ENCODE data around the gene ITPK1.

DNA sequence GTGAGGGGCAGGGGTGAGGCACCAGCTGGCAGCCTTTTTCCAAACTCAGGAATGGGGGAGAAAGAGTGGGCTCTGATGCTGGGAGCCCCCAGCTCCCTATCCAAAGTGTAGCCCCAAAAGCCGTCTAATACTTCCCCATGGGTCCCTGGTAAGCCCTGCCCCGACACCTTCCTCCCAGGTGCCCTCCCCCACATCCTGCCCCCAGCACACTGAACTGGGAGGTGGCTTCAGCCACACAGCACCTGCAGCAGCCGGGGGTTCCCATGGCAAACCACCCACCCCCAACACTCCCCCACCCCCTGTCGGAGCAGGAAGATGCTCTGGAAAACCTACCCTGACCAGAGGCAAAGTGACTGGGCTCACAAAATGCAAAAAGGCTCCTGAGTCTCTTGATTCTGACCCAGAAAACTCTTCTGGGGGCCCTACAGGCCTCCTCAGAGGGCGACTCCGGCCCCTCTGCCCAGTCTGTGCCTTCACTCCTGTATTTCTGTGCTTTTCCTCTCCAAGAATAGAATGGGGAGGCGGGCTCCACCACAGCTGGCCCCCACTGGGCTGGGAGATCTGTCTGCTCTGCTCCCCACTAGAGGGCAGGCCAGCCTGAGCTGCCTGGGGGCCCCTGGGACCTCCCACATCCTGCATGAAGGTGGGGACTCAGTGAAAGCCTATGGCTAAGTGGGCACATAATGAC lies 81.6 kb downstream of the ITPK1 start:
- TF ChIP-seq, protein P1, sequence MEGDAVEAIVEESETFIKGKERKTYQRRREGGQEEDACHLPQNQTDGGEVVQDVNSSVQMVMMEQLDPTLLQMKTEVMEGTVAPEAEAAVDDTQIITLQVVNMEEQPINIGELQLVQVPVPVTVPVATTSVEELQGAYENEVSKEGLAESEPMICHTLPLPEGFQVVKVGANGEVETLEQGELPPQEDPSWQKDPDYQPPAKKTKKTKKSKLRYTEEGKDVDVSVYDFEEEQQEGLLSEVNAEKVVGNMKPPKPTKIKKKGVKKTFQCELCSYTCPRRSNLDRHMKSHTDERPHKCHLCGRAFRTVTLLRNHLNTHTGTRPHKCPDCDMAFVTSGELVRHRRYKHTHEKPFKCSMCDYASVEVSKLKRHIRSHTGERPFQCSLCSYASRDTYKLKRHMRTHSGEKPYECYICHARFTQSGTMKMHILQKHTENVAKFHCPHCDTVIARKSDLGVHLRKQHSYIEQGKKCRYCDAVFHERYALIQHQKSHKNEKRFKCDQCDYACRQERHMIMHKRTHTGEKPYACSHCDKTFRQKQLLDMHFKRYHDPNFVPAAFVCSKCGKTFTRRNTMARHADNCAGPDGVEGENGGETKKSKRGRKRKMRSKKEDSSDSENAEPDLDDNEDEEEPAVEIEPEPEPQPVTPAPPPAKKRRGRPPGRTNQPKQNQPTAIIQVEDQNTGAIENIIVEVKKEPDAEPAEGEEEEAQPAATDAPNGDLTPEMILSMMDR (conservative IDR thresholded peaks at IDR 0.05 in 1 of 2, IDR thresholded peaks at IDR 0.05 in 1 of 2; ENCODE audit: extremely low read depth in 1 of 2, insufficient read depth in 1 of 2, low read depth in 1 of 2, low read length in 2 of 2), result peak; percentile 38 to 48
- no peak for TF ChIP-seq EZH2 (IDR thresholded peaks at IDR 0.05; ENCODE audit: borderline replicate concordance, low read length)

Measured in mammary epithelial cell (primary cell).